A172 (cell line): ENCODE results near the gene NID2. TPM values are rescaled to one million over a fixed set of nuclear protein-coding genes. Genes with fewer than 3 reads are reported as not detected.
A peak's percentile ranks its signal among the peaks of the same experiment; 100 is the strongest.

Source experiments
- DNase-seq: peaks from one replicate; pipeline ENCODE4 v3.0.0-alpha.2; 2015; ENCODE audit warnings: low spot score
- total RNA-seq: library from RNA; depleted of rRNA; stranded (reverse); fragments of >200 nt; shearing (Covaris generic); gene quantifications from 2 replicates; pipeline ENCODE4 v1.2.3, GENCODE V29; 2014

Gene NID2
- total RNA-seq, 1 experiment from 2014 or later = not detected

DNA sequence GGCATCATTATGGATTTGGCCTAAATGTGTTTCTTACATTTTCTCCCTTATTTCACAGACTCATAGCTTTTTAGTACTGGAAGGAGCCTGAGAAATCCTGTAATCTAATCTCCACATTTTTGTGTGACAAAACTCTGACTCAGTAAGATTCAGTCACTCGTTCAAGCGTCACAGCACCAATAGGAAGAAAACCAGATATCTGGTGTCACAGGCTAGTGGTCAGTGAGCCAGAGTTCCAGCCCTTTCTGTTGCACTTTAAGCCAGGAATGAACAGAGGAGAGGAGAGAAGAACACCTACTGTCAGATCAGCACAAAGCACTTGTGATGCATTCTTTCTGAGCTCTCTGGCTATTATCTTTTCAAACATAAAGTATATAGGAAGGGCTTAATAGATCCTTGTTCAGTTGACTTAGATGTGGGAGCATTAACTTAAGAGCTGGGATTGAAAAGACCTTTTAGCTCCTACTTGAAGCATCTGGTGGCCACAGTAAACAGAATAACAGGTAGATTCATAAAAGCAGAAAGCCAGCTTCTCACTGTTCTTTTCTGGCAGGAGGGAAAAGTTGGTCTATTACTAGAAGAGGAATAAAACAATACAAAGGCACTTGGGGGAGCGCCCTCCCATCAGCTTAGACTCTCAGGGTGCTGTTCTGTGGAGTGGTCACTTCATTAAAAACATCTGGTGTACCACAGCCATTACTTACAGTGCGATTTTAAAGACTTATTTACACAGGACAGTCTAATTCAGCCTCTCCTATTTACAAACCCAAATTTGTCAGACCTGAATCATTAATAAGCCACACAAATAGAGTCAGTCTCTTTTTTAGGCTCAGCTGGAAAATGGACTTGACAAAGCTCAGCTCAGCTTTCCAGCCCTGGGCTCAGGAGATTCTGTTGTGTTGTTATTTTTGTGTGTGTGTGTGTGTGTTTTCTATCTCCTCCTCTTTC lies 12.2 kb upstream of the NID2 start:
- DNase-seq = peak; percentile 68

DNA sequence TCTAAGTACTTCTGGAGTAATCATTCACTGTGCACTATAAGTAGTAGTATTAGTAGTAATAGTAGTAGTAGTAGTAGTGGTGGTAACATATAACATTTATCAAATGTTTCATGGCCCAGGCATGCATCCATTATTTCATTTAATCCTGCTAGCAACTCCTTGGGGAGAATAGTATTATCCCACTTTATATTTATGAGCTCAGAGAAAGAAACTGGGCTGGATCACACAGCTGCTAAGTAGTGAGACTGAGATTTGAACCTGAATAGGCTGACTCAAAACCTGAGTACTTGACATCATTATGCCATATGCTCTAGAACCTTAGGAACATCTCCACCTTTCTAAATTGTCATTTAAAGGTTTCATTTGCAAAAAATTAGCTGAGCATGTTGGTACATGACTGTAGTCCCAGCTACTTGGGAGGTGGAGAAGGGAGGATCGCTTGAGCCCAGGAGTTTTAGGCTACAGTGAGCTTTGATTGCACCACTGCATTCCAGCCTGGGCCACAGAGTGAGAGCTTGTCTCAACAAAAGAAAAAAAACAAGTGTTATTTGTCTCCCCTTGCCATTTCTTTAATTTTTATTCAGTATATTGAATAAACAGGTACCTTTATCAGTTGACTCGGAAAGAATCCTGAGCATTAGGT lies 11.4 kb upstream of the NID2 start:
- DNase-seq = no peak

DNA sequence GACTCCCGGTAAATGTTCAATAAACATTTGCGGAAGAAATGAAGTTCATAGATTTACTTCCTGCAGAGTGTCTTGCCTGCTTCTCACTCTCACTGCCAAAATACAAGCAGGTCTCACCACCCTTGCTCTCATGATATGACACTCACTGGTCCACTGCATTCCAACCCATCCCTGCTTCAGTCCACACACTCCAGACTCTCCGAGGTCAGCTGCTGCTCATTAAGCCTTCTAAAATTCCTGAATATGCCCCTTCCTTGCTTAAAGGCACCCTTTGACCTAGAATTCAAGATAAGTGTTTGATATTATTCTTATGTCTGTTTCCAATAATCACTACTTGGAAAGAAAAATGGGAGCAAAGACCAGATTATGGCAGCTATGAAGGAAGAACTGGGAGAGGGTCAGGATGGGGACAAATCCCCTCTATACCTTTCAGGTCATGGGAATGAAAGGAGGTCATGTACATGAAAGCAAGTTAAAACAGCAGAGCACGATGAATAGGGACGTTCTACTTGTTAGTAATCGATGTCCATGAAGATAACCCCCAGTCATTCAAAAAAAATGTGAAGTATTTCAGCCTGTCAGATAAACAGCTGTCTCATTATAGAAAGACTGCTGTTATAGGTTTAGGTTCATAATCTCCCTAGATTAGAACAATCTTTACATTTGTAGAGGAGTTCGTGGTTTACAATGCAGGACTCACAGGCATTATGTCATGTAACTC lies 10.5 kb upstream of the NID2 start:
- DNase-seq = peak; percentile 22

DNA sequence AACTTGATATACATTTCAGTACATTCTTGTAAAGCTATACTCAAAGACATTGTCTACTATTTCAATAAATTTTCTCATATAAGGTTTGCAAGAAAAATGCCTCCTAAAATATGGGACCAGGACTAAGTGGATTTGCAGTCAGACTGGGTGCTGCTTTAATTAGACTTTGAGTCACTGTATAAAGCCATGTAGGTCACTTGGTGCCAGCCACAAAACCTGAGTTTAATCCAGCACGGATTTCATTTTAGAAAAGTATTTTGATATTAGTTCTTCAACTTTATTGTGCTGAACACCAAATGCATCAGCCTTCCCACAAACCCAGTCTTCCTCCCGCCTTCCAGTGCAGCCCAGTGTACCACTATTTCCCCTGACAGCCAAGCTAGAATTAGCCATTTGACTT lies 9.9 kb upstream of the NID2 start:
- DNase-seq = no peak

DNA sequence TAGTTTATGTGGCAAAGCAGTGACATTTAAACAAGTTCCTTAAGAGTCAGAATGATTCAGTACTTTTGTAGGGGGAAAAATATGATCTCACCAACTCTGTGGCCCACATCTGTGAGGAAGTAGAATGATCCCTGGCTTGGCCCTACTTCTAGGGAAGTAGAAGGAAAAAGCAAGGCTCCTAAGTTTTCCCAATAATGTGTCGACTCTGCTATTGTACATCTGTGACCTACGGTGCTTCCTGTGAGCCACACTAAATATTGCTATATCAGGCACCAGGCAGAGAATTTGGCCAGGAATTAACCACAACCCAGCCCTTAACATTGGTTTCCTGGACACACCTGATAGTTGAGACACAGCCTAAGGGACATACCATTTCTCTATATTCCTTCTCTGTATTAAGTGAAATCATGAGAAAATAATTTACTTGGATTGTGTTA lies 9.3 kb upstream of the NID2 start:
- DNase-seq = no peak

DNA sequence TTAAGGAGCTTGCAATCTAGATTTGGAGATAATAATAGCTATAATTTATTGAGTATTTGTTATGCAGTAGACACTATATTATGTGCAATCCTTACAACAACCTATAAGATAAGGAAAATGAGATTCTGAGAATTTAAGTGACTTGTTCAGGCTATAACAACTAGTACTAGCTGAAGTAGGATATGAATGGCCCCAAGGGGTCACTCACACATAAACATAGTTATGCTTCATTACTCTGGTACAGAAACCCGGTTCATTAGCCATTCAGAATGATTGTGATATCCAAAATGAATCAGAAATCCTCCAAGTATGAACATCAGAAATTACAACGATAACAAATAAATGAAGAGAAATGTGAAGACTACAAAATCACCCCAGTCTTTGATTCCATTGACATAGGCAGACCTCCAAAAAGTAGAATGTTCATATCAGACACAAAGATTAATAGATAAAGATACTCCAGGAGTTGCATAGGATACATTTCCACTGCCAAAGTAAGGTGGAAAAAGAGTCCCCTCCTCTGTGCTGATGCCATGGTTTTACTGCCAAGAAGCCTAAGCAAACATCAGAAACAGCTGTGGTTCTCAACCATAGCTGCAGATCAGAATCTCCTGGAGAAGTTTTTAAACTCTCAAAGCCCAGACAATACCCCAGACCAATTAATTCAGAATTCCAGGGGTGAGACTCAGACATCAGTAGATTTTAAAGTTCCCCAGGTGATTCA lies 8.6 kb upstream of the NID2 start:
- no peak for DNase-seq

DNA sequence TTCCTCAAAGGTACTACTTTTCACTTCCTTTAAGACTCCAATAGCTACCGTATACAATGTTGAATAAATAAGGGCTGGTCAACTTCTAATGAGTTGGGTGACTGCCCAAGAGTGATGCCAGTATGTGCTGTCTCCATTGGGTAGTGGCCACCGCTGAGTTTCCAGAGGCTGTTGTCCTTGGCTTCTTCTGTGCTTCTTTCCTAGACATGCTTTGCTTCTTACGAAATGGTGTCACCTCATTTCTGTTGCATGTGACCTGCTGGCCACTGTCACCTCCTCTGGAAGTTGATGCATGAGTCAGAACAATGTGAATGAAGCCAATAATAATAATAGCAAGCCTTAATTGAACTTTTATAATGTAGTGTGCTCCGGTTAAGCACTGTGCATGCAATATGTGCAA lies 7.5 kb upstream of the NID2 start:
- DNase-seq = peak; percentile 43

DNA sequence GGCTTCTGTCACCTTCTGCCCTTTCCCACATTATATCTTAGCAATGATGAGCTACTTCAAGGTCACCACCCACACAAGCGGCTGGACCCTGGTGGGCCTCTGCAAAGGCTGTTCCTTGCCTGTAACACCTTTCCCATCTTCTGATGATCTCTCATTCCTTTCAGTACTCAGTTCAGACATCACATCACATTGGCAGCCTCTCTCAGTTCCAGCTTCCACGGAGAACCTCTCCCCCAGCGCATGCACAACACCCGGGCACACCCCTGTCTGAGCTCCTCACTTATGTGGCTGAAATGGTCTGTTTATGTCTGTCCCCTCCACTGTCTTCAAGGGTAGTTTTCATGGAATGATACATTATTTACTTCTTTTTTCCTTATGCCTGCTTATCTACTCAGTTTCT lies 6.5 kb upstream of the NID2 start:
- DNase-seq = no peak

DNA sequence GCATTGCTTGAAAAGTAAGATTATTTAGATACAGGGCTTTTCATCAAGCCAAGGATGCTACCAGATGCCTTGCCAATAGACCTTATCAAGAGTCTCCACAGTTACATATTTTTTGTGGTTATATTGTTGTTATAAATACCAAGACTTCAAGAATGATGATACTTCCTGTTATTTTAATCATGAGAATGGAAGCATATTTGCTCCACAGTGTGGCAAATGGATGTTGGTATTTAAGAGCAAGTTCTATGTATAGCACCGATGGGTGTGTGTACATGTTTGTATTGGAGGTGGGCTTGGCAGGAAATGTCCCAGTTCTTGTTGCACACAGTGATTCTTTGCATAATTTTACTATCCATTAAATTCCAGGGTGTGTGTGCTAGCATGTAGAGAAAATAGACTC lies 4.4 kb upstream of the NID2 start:
- no peak for DNase-seq

DNA sequence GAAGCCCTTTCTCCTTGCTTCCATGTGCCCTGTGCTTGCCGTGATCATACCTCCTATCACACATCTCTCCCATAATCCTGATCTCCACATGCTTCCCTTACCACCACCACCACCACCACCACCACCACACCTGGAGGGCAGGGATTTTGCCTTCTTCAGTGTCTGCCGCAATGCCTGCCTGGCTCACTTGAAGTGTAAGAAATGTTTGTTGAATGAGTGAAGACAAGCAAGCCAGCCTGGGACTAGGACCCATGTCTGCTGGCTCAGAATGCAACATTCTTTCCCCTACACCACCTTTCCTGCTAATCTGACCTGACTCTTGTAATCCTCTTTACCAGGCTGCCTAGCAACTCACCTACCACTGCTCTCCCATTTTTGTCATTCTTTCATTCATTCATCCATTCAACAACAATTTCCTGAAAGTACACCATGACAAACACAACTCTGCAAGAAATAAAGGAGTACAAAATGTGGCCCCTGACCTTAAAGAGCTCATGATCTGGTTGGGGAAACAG lies 3.5 kb upstream of the NID2 start:
- no peak for DNase-seq

DNA sequence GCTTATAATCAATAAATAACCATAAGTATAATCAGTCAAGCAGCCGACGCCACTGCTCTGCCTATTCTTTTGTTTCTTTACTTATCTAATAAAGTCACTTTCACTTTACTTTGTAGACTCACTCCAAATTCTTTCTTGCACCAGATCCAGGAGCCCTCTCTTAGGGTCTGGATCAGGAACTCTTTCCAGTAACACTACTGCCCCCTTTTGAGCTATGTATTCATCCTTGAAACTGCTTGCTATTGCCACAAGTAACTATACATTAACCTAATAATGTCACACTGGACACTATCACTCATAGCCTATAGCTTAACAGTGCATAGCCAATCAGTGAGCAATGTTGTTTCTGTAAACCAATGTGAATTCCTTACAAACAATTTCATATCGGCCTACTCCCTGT lies 2.8 kb upstream of the NID2 start:
- DNase-seq = no peak

DNA sequence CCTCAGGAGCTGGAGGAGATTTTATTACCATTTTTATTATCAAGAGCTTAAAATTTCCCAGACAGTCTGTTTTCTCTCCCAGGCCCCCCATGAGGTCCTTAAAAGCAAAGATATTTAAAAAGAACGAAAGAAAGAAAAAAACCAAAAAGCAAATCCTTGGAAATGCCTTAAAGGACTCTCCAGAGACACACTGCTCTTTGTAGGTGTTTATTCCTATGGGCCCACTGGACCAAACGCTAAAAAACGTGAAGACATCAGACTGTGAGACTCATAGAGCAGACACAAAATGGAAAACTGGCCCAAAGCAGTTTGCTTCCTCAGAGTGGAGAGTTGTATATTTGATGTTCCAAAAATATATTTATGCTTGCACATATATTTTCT lies 1.2 kb upstream of the NID2 start:
- no peak for DNase-seq

DNA sequence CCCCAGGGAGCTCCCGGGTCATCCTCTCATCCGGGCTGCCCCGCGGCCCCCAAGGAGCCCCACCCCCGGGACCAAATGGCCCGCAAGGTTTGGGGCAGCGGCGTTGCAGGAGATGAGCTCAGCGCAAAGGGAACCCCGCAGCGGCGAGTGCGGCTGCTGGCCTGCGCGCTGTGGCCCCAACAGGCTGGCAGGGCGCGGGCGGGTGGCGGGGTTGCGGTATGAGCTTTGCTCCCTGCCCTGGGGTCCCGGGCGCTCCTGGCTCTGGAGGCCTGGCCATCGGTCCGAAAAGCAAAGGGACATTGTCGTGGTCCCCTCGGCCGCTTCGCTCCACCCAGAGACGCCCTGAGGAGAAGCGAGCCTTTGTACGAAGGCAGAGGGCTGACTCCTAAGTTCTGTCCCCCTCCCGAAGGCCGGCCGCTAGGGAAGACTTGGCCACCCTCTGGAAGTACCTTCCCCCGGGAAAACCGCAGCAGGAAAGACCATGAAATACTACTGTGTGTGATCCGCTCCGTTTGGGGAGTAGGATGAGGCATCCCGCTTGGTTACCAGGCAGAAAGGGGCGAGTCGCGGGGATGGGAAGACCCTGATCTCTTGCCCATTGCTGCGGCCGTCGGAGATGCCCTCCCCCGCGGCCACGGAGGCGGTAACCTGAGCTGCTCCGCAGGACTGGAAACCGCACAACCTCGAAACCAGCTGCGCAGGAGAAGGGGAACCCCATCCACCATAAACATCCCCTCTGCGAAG lies 620 bp upstream of the NID2 start:
- DNase-seq = no peak

DNA sequence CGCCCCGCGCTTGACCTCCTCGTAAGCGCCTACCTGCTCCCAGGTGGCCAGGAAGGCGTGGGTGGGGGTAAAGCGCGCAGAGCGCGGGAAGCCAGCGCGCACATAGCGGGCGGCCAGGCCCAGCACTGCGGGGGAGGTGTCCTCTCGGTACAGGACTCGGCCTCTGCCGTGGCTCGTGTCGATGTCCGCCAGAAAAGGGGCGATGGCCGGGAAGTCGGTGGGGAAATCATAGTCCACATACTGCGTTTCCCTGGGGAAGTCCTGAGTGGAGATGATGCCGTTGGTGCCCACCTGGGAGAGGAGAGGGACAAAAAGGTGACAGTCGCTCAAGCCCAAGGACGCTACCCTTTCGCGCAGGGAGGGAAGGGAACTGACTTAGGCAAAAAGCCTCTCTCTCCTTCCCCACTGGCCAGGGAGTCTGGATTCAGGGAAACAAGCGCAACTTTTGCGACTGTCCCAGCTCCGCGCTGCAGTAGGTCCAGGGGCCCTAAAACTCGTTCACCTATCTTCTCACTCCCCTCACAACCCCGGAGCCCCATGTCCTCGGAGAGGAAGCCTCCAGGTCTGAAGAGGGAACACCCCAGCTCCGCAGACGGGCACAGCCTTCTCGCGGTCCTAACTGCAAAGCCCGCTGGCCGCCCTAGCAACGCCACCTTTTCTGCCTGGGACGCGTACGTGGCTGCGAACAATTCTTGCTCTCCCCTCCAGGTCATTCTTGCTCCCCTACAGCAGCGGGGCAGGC lies 815 bp downstream of the NID2 start:
- no peak for DNase-seq

DNA sequence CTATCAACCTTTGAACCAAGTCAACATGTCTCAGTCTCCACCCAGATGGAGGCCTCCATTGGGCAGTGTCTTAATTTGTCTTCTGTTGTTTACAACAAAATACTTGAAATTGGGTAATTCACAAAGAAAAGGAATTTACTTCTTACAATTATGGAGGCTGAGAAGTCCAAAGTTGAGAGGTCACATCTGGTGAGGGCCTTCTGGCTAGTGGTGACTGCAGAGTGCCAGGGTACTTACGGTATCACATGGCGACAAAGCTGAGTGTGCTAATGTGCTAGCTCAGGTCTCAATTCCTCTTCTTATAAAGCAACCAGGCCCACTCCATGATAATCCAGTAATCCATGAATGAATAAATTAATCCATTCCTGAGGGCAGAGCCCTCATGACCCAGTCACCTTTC lies 4.7 kb downstream of the NID2 start:
- no peak for DNase-seq

DNA sequence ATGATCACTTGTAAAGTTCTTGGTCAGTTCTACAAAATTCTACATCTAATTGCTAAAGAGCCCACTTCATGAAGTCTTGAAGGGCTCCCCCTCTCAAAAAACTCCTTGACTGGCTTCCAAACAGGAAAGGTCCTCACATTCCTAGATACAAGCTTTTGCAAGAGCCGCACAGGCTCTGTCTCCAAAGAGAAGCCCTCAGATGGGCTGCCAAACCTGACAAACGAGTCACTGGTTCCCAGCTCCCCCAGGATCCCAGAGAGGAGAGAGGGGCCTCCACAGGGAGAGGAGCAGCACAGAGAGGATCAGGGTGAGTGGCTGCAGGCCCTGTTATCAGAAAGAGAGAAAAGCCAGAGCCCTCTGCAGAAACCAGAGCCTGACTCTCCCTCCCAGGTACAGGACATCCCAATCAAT lies 5.8 kb downstream of the NID2 start:
- DNase-seq = no peak

DNA sequence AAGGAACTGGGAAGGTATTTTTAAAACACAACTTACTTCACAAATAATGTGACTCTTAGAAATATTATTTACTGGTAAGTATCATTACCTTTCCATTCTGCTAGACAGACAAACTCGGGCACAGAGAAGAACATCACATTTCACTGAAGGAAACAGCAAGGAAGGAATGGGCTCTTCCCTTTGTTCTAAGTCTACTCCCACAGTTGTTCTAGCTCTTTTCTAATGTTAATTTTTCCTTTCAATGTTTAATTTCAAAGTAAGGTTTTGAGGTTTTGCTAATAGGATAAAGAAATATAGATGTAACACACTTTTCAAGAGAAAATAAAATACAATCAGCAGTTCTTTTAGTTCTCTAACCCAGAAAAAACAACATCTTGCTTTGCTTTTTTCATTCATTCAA lies 7.0 kb downstream of the NID2 start:
- no peak for DNase-seq

DNA sequence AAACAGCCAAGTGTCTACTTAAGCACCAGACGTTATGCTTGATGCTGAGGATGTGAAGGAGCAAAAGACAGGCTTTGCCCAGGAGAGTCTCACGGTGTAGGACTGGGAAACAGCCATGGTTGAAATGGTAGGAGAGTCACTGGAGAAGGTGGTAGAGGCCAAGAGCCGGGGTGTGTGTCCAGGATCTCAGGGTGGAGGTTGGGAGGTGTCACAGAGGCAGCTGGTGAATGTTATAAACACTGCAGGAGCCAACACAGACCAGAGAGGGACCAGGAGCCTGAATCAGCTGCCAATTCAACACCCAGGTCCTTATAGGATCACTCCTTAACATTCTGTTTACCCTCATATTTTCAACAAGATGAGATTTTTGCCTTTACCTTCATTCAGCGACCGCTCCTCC lies 7.5 kb downstream of the NID2 start:
- DNase-seq = no peak

DNA sequence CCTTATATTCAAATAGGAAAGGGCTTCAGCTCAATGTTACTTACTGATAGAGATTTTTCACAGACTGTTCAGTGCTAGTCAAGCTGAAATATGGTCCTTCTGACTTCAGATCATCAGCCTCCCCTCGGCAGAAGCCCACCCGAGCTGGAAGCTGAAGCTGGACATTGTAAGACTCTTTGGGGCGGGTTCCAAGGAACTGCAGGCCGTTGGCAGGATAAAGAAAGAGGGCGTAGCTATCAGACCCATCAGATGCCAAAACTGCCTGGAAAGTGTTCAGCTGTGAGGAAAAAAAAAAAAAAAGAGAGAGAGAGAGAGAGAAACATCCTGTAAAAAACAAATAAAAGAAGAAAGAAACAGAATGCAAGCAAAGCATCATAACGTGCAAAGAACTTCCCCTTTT lies 8.8 kb downstream of the NID2 start:
- DNase-seq = no peak

DNA sequence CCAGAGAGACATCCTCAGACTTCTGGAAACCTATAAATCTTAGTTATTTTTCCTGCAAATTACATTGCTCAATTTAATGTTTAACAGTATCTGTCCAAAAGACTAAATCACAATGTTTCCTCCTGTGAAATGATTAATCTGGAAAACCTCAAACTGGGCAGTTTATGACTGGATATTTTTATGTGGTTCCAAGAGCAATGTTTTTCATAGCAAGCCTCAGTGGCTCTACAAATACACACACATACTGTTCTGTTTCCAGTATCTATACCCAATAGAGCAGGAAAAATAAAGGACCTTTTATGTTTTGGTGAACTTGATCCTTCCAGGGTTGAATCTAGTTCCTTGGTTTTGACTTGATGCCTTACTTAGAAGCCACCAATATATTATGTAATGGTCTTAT lies 9.2 kb downstream of the NID2 start:
- no peak for DNase-seq
